Glomerular visceral epithelial cell (primary cell): ENCODE measurements around the gene BHLHE23.

Experiments used
- DNase-seq: peaks from one replicate; pipeline ENCODE4 v3.0.0-alpha.2; 2016; ENCODE audit errors: extremely low spot score

Gene BHLHE23

DNA sequence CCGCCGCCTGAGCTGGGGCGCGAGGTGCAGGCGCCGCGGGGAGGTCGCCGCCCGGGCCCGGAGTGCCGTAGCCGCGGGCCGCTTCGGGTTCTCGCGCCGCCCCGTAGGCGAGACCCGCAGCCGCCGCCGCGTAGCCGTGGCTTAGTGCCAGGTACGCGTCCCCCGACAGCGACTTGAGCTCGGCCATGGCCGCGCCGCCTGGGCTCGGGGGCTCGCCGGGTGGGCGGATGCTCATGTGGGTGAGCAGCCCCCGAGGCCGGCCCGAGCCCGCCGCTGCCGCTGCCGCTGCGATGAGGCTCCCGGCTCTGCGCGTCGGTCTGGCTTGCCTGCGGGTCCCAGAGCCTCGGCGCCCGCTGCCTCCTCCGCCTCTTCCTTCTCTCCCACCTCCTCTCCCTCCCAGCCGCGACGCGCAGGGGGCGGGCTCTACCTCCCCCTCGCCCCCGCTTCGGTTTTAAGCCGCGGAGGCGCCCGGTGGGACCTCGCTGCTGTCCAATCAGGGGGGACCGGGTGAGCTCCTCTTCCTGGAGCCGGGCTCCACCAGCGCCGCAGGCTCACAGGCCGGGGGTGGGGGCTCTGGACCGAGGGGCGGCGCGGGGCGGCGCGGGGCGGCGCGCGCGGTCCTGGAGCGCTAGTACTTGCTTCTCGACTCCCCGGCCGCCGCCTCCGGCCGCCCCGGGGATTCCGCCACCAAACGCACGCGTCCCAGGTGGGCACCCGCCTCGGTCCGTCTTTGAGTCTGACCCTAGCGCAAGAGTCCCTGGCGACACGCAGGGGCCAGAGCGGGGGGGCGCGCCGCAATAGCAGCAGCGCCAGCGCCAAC lies at the start of gene BHLHE23:
BHLHE23 (minus strand) TSS at position 425 of the 820 bp plus-strand sequence; CDS start at position 235, 190 bp downstream.
- DNase-seq, result no peak

DNA sequence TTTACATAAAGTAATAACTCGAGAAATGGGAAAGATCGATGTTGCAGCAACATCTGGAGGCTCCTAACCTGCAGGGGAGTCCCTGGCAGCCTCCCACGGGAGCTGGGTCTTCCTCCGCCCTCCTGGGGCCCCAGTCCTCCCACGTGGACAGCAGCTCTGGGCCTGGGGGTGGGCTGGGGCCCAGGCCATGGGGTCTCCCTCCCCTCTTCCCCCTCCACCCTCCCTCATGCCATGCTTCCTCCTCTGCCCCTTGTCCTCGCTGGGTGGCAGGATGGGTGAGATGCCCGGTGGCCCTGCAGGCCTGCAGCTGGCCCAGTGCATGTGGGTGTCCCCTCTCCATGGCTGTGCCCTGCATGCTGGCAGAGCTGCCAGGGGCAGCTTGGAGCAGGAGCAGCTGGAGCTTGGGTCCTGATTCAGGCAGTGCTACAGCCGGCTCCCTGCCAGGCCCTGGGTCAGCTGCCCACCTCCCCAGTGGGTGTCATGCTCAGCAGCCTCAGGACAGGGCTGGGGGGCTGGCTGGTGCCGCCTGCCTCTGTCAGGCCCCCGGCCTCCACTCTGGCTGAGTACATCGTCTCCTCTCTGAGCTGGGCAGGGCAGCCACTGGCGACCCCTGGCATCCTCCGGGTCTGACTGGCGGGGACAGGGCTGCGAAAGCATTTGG lies 48.9 kb upstream of the BHLHE23 start:
- no peak for DNase-seq

DNA sequence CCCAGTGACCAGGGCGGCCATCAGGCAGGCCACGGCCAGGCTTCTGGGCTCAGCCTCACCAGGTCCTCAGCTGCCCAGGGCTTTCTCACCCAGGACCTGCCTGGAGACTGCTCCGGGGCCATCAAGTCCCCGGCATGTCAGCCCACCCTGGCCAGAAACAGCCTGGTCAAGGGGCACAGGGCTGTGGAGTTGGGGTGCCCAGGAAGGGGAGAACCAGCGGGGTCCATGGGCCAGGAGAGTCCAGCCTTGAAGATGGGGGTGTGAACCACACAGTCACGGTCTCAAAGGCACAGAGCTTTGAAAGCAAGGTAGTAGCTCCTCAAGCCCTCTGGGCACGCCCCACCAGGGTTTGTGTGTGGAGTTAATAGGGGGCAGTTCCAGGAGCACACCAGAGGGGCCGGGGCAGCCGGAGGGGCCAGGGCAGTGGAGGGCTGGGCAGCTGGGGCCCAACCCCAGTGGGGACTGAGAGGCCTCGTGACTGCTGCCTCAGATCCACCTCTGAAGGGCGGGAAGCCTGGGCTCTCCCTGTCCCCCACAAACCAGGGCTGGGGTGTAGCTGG lies 48.0 kb upstream of the BHLHE23 start:
- DNase-seq, result no peak

DNA sequence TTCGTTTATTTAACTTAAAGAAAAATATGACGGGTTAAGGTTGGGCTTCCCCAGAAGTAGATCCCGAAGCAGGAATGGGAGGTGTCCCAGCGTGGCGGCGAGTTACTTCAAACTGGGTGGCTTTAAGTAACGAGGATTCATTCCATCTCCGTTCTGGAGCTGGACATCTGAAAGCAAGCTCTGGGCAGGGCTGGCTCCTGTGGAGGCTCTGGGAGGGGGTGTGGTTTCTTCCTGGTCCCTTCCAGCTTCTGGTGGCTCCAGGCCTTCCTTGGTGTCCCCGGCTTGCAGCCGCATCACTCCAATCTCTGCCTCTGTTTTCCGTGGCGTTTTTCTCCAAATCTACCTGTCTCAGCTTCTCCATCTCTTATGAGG lies 47.3 kb upstream of the BHLHE23 start:
- DNase-seq, result no peak

DNA sequence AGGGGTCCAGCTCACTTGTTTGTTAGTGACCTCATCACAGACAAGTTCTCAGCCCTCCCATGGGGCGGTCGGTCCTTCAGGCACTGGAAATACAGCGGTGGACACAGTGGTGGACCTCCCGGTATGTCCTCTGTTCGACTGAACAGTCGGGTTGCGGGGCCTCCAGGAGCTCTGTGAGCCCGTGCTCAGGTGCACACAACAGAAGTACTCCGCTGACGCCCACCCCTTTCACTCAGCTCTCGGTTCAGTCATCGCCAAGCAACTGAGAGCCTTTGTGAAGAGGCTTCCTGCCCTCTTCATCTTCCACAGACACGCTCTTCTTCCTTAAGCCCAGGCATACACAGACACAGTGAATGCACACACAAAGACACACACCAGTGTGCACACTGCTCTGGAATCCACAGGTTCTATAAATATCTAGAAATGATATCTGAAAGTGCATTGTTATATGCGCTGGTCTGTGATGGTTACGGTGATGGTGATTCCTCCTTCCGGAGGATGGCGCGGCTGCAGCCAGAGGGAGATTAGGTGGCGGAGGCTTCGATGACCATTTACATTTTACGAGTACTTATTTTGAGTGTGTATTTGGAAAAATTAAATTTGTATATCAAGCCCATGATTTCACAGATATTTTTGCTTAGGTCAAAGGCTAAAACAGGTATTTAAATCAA lies 46.8 kb upstream of the BHLHE23 start:
- DNase-seq, result no peak

DNA sequence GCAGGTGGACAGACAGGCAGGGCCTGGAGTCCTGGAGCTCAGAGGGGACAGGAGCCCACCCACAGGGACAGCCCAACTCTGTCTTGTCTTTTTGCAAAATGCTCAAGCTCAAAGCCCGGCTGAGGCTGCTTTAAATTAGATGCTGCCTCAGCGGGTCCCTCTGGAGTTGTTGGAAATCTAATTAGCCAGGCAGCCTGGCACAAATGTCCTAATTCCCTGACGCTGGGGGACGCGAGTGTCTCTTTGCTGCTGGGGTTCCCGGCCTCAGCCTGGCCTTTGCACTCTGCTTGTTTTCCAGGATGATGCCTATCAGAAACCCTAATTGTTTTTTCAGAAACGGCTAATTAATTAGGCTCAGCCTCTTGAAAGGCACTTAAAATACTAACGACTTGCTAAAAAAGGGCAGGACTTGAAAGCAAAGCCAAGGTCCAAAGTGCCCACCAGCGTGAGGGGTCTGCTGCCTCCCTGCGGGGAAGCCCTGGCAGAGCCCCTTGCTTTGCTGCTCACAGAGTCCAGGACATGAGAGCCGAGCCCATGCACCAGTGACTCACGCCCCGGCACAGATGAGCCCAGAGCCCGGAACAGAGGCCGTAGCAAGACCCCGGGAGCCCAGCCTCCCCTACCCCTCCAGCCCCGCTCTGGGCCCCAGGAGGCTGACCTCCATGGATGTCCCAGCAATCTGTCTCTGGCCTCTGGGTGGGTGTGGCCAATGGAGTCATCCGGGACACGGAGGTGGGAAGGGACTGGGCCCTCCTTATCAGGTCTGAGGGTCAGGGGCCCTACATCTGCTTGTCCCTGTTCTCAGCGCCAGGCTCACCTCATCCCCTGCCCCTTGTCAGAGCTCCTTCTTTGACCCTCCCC lies 46.0 kb upstream of the BHLHE23 start:
- no peak for DNase-seq

DNA sequence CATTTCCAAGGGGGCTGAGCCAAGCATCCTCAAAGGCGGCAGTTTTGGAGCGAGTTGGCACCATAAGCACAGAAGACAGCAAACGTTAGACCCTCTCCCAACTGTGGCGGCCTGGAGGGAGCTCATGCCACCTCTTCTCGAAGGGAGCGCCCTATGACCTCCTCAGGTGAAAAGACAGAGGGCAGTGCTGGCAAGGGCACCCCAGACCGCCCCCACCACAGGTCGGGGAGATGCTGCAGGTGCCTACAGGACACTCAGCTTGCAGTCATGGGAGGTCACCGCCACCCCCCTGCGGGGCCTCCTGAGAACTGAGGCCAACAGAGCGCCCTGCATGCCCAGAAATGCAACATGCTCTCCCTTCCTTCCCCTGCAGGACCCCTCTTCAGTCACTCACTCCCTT lies 45.1 kb upstream of the BHLHE23 start:
- no peak for DNase-seq

DNA sequence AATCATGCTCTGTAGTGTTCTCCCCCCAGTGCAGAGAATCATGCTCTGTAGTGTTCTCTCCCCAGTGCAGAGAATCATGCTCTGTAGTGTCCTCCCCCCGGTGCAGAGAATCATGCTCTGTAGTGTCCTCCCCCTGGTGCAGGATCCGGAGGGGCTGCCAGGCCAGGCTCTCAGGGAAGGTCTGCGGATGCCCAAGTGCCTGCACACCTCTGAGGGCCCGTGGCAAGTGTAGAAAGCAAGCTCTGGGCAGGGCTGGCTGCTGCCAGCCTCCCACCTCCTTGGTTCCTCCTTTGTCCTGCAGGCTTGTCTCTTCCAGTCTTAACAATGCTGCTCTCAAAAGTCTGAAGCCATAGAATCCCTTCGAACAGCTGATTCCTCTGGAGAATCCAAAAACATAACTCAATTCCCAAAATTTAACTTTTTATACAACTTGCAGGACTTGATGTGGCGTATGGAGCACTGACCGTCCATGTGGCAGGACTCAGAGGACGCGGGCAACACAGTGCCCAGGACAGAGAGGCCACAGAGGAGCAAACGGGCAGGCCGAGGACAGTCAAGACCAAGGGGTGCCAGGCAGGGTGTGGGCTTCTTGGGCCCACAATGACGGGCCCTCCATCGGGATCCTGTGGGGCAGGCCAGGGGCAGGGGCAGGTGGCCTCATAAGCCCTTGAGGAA lies 44.6 kb upstream of the BHLHE23 start:
- DNase-seq, result no peak

DNA sequence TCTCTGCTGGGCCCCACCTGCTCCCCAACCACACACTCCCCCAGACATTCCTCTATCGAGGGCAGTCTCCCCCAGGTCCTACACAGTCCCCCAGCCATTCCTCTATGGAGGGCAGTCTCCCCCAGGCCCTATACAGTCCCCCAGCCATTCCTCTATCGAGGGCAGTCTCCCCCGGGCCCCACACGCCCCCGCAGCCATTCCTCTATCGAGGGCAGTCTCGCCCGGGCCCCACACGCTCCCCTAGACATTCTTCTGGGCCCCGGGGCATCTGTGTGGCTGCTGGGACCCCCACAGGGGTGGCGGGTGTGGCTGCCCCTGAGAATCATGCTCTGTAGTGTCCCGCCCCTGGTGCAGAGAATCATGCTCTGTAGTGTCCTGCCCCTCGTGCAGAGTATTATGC lies 43.6 kb upstream of the BHLHE23 start:
- DNase-seq, result no peak

DNA sequence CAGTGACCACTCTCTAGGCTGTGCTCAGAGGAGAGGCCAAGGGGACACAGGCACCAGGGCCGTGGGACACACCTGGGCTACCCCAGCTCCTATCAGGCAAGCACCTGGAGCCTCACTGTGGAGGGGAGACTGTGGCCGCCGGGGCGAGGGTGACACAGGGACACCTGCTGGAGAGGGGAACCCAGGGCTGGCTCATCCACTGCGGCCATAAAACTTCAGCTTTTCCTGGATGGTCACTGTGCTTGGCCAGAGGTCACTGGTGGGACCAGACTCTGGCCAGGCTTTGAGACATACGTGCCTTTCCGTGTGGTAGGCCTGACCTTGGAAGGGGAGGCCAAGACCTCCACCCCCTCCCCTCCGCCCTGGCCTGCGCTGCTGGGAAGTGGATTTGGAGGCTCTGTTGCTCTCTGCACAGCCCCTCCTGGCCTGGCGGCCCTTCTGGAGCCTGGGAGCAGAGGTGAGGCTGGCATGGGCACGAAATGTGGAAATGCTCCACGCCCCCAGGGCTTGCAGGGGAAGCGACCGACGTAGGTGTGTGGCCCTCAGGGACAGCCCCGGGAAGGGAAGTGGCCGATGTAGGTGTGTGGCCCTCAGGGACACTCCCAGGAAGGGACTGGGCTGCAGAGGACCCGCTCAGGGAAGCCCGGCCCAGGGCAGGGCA lies 42.9 kb upstream of the BHLHE23 start:
- no peak for DNase-seq

DNA sequence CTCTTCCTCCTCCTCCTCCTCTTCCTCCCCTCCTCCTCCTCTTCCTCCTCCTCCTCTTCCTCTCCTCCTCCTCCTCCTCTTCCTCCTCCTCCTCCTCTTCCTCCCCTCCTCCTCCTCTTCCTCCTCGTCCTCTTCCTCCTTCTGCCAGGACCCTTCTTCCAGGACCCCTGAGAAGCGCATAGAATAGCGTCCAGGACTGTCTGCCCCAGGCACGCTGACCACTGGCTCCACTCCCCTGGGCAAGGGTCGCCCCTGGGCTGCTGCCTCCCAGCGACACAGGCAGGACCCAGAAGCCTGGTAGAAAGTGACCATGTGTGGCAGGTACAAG lies 42.4 kb upstream of the BHLHE23 start:
- DNase-seq, result no peak

DNA sequence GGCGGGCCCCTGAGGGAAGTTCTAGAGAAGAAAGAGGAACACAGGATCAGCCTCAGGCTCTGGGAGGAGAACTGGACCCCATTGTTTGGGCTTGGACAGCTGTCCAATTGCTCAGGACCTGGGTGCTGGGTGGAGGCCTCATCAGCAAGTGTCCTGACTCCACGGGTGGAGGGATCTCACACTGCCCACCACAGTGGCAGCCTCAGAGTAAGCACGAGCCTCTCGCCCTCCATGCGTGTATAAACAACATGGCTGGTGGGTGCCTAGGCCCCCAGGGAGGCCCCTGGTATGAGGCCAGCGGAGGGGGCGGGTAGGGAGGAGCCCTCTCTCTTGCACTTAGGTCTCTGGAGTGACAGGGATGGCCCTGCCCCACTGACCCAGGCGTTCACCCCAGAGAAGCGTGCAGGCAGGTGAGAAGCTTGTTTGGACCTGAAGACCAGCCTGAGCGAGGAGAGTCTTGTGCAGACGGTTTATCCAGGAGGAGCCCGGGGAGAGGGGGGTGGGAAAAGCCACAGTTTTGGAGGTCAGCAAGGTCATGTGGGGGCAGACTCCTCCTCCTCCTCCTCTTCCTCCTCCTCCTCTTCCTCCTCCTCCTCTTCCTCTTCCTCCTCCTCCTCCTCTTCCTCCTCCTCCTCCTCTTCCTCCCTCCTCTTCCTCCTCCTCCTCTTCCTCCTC lies 41.9 kb upstream of the BHLHE23 start:
- no peak for DNase-seq

DNA sequence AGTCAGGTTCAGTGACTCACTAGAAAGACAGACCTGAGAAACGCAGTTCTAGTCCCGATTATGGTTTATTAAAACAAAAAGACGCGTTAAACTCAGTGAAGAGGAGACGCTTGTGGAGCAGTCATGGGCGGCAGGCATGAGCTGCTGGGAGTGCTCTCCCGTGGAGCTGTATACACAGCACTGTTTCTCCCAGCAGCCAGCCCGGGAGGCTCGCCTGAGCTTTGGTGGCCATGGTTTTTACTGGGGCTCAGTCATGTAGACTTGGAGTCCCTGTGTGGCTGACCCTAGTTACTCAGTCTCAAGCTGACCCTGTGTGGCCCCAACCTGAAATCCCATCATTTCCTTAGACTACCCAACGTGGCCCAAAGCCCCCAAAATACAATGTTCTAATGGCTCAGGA lies 41.2 kb upstream of the BHLHE23 start:
- DNase-seq, result no peak

DNA sequence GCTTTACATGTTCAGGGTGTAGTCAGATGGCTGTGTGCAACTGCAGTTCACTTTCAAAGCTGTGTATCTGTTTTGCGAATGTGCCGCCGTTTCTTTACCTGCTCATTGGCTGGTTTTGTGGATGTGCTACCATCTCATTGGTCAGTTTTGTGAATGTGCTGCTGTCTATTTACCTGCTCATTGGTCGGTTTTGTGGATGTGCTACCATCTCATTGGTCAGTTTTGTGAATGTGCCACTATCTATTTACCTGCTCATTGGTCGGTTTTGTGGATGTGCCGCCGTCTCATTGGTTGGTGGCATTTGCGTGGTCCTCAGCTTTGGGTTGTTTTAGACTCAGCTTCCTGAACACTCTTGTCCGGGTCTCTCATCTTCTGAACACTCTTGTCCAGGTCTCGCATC lies 40.5 kb upstream of the BHLHE23 start:
- DNase-seq, result no peak

DNA sequence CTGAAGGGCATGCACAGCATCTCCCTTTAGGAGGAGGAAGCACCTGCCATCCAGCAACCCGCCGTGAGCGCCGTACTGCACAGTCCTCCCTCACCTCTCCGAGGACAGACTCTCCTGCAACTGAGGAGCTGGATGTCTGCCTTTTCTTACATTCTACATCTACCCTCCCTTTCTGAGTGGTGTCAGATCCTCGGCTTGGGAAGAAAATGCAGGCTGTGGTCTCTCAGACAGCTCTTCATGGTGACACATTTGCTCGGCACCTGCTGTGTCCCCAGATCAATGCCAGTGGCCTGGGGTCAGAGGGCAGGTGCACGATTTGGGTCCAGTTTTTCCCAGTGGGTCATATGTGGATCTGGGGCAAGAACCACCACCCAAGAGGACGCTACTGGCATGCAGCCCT lies 40.1 kb upstream of the BHLHE23 start:
- no peak for DNase-seq

DNA sequence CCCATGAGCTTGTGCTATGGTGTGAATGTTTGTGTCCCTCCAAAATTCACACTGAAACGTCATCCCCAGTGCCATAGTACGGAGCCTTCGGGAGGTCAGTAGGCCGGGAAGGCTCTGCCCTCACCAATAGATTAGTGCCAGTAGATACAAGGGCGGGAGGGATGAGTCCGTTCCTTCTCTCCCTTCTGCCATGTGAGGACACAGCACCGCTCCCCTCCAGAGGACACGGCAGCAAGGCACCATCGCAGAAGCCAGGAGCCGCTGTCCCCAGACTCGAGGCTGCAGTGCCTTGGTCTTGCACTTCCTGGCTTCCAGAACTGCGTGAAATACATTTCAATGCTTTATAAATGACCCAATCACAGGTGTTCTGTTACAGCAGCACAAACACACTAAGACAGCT lies 39.2 kb upstream of the BHLHE23 start:
- DNase-seq, result no peak

DNA sequence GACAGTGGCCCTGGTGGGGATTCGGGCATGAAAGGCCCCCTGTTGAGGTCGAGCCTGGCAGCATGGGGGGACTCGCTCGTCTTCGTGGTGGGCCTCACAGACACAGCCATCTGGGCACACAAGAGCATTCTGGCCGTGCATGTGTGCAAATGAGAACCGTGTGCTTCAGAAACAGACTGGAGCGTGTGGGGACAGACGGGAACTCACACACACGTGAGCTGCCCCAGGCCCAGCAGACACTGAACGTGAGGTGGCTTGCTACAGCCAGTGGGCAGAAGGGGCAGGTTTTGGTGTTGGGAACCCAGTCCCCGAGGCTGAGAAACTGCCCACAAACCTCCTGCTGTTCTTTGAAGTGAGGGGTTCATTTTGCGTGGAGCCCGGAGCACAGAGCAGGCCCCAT lies 38.6 kb upstream of the BHLHE23 start:
- no peak for DNase-seq

DNA sequence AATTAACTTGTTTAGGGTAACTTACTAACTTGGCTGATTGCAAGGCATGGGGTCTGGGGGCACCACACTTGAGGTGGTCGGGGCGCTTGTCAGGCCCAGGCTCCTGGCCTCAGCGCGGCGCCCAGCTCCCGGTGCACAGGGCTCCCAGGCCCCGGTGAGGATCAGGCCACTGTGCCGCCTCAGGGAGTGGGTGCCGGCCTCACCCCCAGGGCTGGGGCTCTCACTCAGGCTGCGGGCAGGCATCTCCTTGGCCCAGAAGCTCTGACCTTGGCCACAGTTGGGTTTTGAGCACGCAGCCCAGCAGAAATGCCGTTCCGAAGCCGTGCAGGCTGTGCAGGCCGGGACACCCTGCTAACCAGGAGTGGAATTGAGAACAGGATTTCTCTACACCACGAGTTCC lies 37.8 kb upstream of the BHLHE23 start:
- no peak for DNase-seq

DNA sequence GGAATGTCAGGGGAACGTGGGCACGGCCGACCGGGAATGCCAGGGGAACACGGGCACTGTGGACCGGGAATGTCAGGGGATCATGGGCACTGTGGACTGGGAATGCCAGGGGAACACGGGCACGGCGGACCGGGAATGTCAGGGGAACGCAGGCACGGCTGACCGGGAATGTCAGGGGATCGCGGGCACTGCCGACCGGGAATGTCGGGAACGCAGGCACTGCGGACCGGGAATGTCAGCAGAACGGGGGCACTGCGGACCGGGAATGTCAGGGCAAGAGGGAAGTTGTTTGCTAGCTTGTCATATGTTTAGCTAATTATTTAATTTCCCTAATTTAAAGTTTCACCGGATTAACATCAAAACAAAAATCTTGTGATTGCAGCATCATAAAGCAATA lies 37.4 kb upstream of the BHLHE23 start:
- no peak for DNase-seq
